Subcutaneous adipose tissue (tissue), 4 donors: ENCODE data around the gene CNPY1. TPM values are rescaled to one million over a fixed set of nuclear protein-coding genes. Genes with fewer than 3 reads are reported as not detected.

Source experiments
- CTCF ChIP-seq: fragments of 450-650 bp; IDR thresholded peaks from one replicate; pipeline ENCODE4 v1.5.1; 2016; ENCODE audit warnings: low read depth, mild to moderate bottlenecking, control low read depth, antibody characterized with exemption, moderate library complexity
- total RNA-seq, 4 donors: library from RNA; depleted of rRNA; stranded (reverse); fragments of >200 nt; gene quantifications; one replicate each; pipeline ENCODE4 v1.1.0, GENCODE V29; 2016

Gene CNPY1
- total RNA-seq, 4 donors from 2014 or later, result not detected

GRCh38 chr7:155570171-155570958 is 24.0 kb upstream of the CNPY1 start:
- no peak for TF ChIP-seq CTCF

GRCh38 chr7:155569681-155570080 is 23.3 kb upstream of the CNPY1 start:
- no peak for TF ChIP-seq CTCF

- TF ChIP-seq CTCF, result no peak
These were observed 22.6 kb upstream of the CNPY1 start for GRCh38 chr7:155568842-155569494.

GRCh38 chr7:155568333-155568660 is 21.9 kb upstream of the CNPY1 start:
- TF ChIP-seq CTCF, result no peak

GRCh38 chr7:155567646-155568332 is 21.4 kb upstream of the CNPY1 start:
- no peak for TF ChIP-seq CTCF

- TF ChIP-seq CTCF, result no peak
These were observed 19.9 kb upstream of the CNPY1 start for GRCh38 chr7:155566011-155566836.

- no peak for TF ChIP-seq CTCF
These were observed 19.2 kb upstream of the CNPY1 start for GRCh38 chr7:155565596-155565995.
